ENCODE data around the gene ZNF714.

DNA sequence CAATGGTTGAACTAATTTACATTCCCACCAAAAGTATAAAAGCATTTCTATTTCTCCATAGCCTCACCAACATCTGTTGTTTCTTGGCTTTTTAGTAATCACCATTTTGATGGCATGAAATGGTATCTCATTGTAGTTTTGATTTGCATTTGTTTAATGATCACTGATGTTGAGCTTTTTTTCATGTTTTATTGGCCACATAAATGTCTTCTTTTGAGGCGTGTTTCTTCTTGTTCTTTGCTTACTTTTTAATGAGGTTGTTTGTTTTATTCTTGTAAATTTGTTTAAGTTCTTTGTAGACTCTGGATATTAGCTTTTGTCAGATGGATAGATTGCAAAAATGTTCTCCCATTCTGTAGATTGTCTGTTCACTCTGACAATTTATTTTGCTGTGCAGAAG, 28.2 kb downstream of the ZNF714 start:
- TF ChIP-seq, protein P1, sequence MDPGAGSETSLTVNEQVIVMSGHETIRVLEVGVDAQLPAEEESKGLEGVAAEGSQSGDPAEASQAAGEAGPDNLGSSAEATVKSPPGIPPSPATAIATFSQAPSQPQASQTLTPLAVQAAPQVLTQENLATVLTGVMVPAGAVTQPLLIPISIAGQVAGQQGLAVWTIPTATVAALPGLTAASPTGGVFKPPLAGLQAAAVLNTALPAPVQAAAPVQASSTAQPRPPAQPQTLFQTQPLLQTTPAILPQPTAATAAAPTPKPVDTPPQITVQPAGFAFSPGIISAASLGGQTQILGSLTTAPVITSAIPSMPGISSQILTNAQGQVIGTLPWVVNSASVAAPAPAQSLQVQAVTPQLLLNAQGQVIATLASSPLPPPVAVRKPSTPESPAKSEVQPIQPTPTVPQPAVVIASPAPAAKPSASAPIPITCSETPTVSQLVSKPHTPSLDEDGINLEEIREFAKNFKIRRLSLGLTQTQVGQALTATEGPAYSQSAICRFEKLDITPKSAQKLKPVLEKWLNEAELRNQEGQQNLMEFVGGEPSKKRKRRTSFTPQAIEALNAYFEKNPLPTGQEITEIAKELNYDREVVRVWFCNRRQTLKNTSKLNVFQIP (CRISPR knock-in tag; IDR thresholded peaks at IDR 0.05; ENCODE audit: borderline replicate concordance, low read depth): no peak
- TF ChIP-seq ARNTL (CRISPR knock-in tag; IDR thresholded peaks at IDR 0.05; ENCODE audit: borderline replicate concordance, low read depth): no peak
- no peak for TF ChIP-seq ESRRG (CRISPR knock-in tag; IDR thresholded peaks at IDR 0.05)
- TF ChIP-seq SNAI2 (CRISPR knock-in tag; IDR thresholded peaks at IDR 0.05): no peak
- no peak for TF ChIP-seq ZNF8 (CRISPR knock-in tag; IDR thresholded peaks at IDR 0.05)
- no peak for TF ChIP-seq TOX (CRISPR knock-in tag; IDR thresholded peaks at IDR 0.05; ENCODE audit: borderline replicate concordance)
- no peak for TF ChIP-seq PPARA (CRISPR knock-in tag; IDR thresholded peaks at IDR 0.05; ENCODE audit: borderline replicate concordance)
- TF ChIP-seq ZFP3 (CRISPR knock-in tag; IDR thresholded peaks at IDR 0.05): no peak
